ENCODE measurements around the gene CARNS1. TPM values are rescaled to one million over a fixed set of nuclear protein-coding genes. Genes with fewer than 3 reads are reported as not detected.
A peak's percentile ranks its signal among the peaks of the same experiment; 100 is the strongest.

Gene CARNS1
- total RNA-seq, 4 donors from 2014 or later = 0.27 to 4.4 (median 0.43) TPM

DNA sequence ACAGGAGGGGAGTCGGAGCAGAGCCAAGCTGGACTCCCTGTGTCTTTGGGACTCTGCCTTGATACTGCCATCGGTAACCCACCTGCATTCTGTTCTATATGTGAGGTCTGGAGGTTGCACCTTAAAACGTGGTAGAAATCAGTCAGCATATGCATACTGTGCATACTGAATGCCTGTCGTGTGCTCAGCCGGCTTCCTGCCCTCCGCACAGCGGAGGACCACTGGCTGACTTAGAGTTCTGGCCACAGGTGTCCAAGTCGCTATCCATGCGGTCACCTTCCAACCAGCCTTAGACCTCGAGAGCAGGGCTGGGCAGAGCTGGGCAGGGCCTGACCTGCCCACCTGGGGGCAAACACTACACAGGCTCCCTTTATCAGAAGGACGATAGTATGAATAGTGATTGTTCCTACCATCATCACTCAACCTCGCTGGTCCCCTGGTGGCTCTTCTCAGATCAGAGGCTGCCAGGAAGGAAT lies 7.8 kb upstream of the CARNS1 start:
- H3K9me3 ChIP-seq = no peaks in the 10 kb centered on the region
- TF ChIP-seq POLR2AphosphoS5 (IDR thresholded peaks at IDR 0.05) (no peak), EP300 (IDR thresholded peaks at IDR 0.05; ENCODE audit: low read depth) (no peak), POLR2A (IDR thresholded peaks at IDR 0.05) (no peak)
- TF ChIP-seq, protein P1, sequence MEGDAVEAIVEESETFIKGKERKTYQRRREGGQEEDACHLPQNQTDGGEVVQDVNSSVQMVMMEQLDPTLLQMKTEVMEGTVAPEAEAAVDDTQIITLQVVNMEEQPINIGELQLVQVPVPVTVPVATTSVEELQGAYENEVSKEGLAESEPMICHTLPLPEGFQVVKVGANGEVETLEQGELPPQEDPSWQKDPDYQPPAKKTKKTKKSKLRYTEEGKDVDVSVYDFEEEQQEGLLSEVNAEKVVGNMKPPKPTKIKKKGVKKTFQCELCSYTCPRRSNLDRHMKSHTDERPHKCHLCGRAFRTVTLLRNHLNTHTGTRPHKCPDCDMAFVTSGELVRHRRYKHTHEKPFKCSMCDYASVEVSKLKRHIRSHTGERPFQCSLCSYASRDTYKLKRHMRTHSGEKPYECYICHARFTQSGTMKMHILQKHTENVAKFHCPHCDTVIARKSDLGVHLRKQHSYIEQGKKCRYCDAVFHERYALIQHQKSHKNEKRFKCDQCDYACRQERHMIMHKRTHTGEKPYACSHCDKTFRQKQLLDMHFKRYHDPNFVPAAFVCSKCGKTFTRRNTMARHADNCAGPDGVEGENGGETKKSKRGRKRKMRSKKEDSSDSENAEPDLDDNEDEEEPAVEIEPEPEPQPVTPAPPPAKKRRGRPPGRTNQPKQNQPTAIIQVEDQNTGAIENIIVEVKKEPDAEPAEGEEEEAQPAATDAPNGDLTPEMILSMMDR (IDR thresholded peaks at IDR 0.05) = no peak
- H3K4me3 ChIP-seq = no peak overlapping the region
- H3K27me3 ChIP-seq = peaks cover 21% of the 10 kb centered on the region
- peak overlapping the region; percentile 61 to 77 (median 68) for H3K27ac ChIP-seq
- H3K36me3 ChIP-seq = no peaks in the 10 kb centered on the region
- intact Hi-C loops (cut with DNase I; ENCODE audit: low total_unique reads) = no loop called here
- peaks cover 0 to 13% (median 4%) of the 10 kb centered on the region in 4 donors for H3K4me1 ChIP-seq
- in situ Hi-C loops (cut with MboI; ENCODE audit: low pct_ligation_motif_present in 1 of 4, low pct_unique_long_range_greater_than_20kb in 1 of 4, low sequenced_read_pairs in 3 of 4) = no loop called here
- WGBS, 2 donors (ENCODE audit: low coverage in 1 of 2) = 65% methylated on average over 12 of the region's 12 CpGs; no CpG with 5 or more reads in 1 of the 2 donors
- no peak for DNase-seq

DNA sequence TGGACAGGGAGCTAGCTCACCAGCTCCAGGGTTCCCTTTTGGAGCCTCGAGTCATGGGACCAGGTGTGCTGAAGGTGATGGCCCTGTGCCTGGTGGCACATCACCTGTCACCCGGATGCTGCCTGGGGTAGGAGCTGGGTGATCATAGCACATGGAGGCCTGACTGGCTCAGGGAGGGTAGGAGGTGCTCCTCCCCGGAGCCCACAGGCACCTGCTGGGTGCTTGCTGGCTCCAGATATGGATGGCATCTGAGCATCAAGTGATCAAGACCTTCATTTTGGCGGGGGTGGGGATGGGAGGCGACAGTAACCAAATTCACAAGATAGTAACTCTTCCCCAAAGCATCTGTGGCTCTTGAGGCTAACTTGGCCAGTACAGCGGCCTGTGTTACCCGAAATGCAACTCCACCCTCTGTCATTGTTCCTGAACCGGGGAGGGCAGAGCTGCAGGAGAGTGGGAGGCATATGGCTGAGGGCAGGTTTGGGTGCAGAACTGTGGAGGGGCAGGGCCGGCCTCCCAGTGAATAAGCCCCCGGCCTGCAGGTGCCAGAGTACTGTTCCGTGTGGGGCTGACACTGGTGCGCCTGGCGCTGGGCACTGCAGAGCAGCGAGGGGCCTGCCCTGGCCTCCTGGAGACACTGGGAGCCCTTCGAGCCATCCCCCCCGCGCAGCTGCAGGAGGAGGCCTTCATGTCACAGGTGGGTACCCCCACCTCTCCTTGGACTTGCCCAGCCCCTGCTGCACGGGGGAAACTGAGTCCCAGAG lies 6.9 kb upstream of the CARNS1 start:
- intact Hi-C loops (cut with DNase I; ENCODE audit: low total_unique reads) (no loop called here), in situ Hi-C loops (cut with MboI; ENCODE audit: low pct_ligation_motif_present in 1 of 4, low pct_unique_long_range_greater_than_20kb in 1 of 4, low sequenced_read_pairs in 3 of 4) (no loop called here)
- peaks cover 26% of the 10 kb centered on the region for H3K27me3 ChIP-seq
- peak overlapping the region; percentile 61 to 77 (median 68) for H3K27ac ChIP-seq
- no peaks in the 10 kb centered on the region for H3K36me3 ChIP-seq
- H3K4me1 ChIP-seq = peaks cover 0 to 12% (median 3%) of the 10 kb centered on the region in 4 donors
- H3K9me3 ChIP-seq = no peaks in the 10 kb centered on the region
- TF ChIP-seq POLR2AphosphoS5 (IDR thresholded peaks at IDR 0.05) (no peak), EP300 (IDR thresholded peaks at IDR 0.05; ENCODE audit: low read depth) (no peak), POLR2A (IDR thresholded peaks at IDR 0.05) (no peak)
- no peak overlapping the region for H3K4me3 ChIP-seq
- 71% methylated on average over 13 of the region's 18 CpGs; no CpG with 5 or more reads in 1 of the 2 donors for WGBS, 2 donors (ENCODE audit: low coverage in 1 of 2)
- DNase-seq = no peak

DNA sequence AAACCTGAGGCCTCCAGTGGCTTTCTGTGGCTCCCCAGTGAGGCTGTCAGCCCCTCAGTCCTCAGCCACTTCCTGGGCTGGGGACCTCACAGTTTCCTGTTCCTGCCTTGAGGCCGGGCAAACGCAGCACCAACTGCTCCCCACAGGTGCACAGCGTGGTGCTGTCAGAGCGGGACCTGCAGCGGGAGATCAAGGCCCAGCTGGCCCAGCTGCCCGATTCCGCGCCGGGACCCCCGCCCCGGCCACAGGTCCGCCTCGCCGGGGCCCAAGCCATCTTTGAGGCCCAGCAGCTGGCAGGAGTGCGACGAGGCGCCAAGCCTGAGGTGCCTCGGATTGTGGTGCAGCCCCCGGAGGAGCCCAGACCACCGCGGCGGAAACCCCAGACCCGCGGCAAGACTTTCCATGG lies 6.2 kb upstream of the CARNS1 start:
- peak; percentile 77 for DNase-seq
- peak overlapping the region; percentile 61 to 77 (median 68) for H3K27ac ChIP-seq
- H3K4me1 ChIP-seq = peaks cover 0 to 12% (median 3%) of the 10 kb centered on the region in 4 donors
- peak in 1 of 3 donors; percentile 36 for TF ChIP-seq POLR2AphosphoS5 (IDR thresholded peaks at IDR 0.05)
- TF ChIP-seq, protein P1 (IDR thresholded peaks at IDR 0.05) = no peak
- TF ChIP-seq POLR2A (IDR thresholded peaks at IDR 0.05) = no peak
- TF ChIP-seq EP300 (IDR thresholded peaks at IDR 0.05; ENCODE audit: low read depth) = no peak
- intact Hi-C loops (cut with DNase I; ENCODE audit: low total_unique reads) = no loop called here
- peaks cover 26% of the 10 kb centered on the region for H3K27me3 ChIP-seq
- in situ Hi-C loops (cut with MboI; ENCODE audit: low pct_ligation_motif_present in 1 of 4, low pct_unique_long_range_greater_than_20kb in 1 of 4, low sequenced_read_pairs in 3 of 4) = no loop called here
- WGBS, 2 donors (ENCODE audit: low coverage in 1 of 2) = 71% methylated on average over 24 of the region's 24 CpGs; no CpG with 5 or more reads in 1 of the 2 donors
- no peaks in the 10 kb centered on the region for H3K36me3 ChIP-seq
- peak overlapping the region in 2 of 4 donors; percentile 9 to 18 for H3K4me3 ChIP-seq
- no peaks in the 10 kb centered on the region for H3K9me3 ChIP-seq

DNA sequence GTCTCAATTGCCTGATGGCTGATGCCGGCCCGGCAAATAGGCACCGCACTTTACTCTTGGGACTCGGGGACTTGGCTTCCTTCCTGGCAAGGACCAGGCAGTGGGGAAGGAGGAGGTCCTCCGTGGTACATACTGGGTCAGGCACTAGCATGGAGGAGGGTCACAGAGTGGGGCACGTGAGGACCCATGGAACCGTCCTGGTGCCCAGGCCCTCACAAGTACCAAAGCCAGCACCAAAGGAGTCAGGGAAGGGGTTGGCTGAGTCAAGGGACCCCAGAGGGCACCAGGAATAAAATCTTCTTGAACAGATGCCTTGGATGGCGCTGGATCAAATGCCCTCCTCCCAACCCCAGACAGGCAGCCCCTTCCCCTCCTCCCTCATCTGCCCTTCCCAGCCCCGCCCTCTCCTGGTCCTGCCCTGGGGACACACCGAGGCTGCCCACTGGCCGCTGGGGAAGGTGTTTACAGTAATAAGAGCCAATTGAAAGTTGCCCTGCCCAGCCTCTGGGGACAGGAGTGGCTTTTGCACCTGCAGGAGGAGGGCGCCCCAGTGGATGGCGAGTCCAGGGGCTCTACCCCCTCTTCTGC lies 5.6 kb upstream of the CARNS1 start:
- 28% methylated on average over 12 of the region's 13 CpGs; no CpG with 5 or more reads in 1 of the 2 donors for WGBS, 2 donors (ENCODE audit: low coverage in 1 of 2)
- peak overlapping the region; percentile 61 to 77 (median 68) for H3K27ac ChIP-seq

More for the DNA sequence above, 5.6 kb upstream of the CARNS1 start:
- no peaks in the 10 kb centered on the region for H3K36me3 ChIP-seq
- peak; percentile 80 for DNase-seq
- H3K4me3 ChIP-seq = peak overlapping the region in 2 of 4 donors; percentile 9 to 18
- no peaks in the 10 kb centered on the region for H3K9me3 ChIP-seq
- TF ChIP-seq POLR2AphosphoS5 (IDR thresholded peaks at IDR 0.05) (no peak), POLR2A (IDR thresholded peaks at IDR 0.05) (no peak), EP300 (IDR thresholded peaks at IDR 0.05; ENCODE audit: low read depth) (no peak)
- TF ChIP-seq, protein P1 (IDR thresholded peaks at IDR 0.05) = no peak
- in situ Hi-C loops (cut with MboI; ENCODE audit: low pct_ligation_motif_present in 1 of 4, low pct_unique_long_range_greater_than_20kb in 1 of 4, low sequenced_read_pairs in 3 of 4) (no loop called here), intact Hi-C loops (cut with DNase I; ENCODE audit: low total_unique reads) (no loop called here)
- H3K27me3 ChIP-seq = peaks cover 32% of the 10 kb centered on the region
- H3K4me1 ChIP-seq = peaks cover 0 to 15% (median 5%) of the 10 kb centered on the region in 4 donors
